H1 (cell line): Measurements from ENCODE around the gene HOXA13. TPM values are rescaled to one million over a fixed set of nuclear protein-coding genes. Genes with fewer than 3 reads are reported as not detected.
A peak's percentile ranks its signal among the peaks of the same experiment; 100 is the strongest.

ENCODE experiments used
- CTCF ChIA-PET: fragments of 300-600 bp; sonication (Branson Sonifier 250); formaldehyde crosslinking; loops from one replicate; lab custom pipeline; 2021; ENCODE audit not compliant: partially characterized antibody; lab: Charles Lee
- POLR2A ChIA-PET: fragments of 300-600 bp; sonication (Branson Sonifier 250); formaldehyde crosslinking; loops from one replicate; lab custom pipeline; 2021; ENCODE audit warnings: inconsistent platforms; ENCODE audit not compliant: partially characterized antibody; lab: Charles Lee
- DNase-seq, 2 experiments: peaks; one replicate each; pipeline versions ENCODE4 v3.0.0 to v3.0.0-alpha.2; 2010 to 2022; ENCODE audit warnings: low spot score in 2 of 2, low read depth in 1 of 2, mixed read lengths in 1 of 2
- FAIRE-seq: peaks from 2 replicates; lab custom pipeline; 2011; peaks lifted over from hg19 to GRCh38; lab: Jason Lieb, UNC
- H2AFZ ChIP-seq: 2 replicates; pipeline ENCODE4 v1.8.1; 2012; ENCODE audit warnings: low read length, inconsistent platforms
- H2AK5ac ChIP-seq: 2 replicates; pipeline ENCODE4 v1.6.1; 2013; ENCODE audit warnings: low read depth, low read length
- H2BK120ac ChIP-seq: replicated peaks from 2 replicates; pipeline ENCODE3; 2013; ENCODE audit warnings: low read depth, low read length, inconsistent platforms
- H2BK12ac ChIP-seq: 2 replicates; pipeline ENCODE4 v1.6.1; 2013; ENCODE audit warnings: low read depth, low read length
- H2BK15ac ChIP-seq: 2 replicates; pipeline ENCODE4 v1.6.1; 2013; ENCODE audit warnings: low read length
- H2BK20ac ChIP-seq: 2 replicates; pipeline ENCODE4 v1.6.1; 2013; ENCODE audit warnings: low read length
- H2BK5ac ChIP-seq: 2 replicates; pipeline ENCODE4 v1.6.1; 2013; ENCODE audit warnings: low read depth, low read length
- H3K14ac ChIP-seq: 2 replicates; pipeline ENCODE4 v1.6.1; 2013; ENCODE audit warnings: inconsistent platforms; ENCODE audit not compliant: insufficient read length
- H3K18ac ChIP-seq: 2 replicates; pipeline ENCODE4 v1.6.1; 2013; ENCODE audit warnings: low read length; ENCODE audit errors: extremely low read depth
- H3K23ac ChIP-seq: 2 replicates; pipeline ENCODE4 v1.6.1; 2013; ENCODE audit warnings: inconsistent platforms; ENCODE audit not compliant: insufficient read length
- H3K23me2 ChIP-seq: 2 replicates; pipeline ENCODE4 v1.6.1; 2013; ENCODE audit warnings: low read depth, low read length
- H3K27ac ChIP-seq: 2 replicates; pipeline ENCODE4 v1.6.1; 2011; ENCODE audit warnings: low read depth, low read length, inconsistent platforms
- H3K27me3 ChIP-seq, 4 experiments: replicated peaks in 1 of 4; 1 replicate in 1 of 4; 2 replicates in 3 of 4; pipeline versions ENCODE4 v1.6.1 to v1.8.1; 2011 to 2013; ENCODE audit warnings: low read length in 3 of 4, mild to moderate bottlenecking in 3 of 4, inconsistent platforms in 2 of 4, mixed read lengths in 2 of 4, moderate library complexity in 1 of 4; ENCODE audit not compliant: control insufficient read depth in 3 of 4, insufficient read depth in 3 of 4; ENCODE audit errors: extremely low read depth in 1 of 4
- H3K36me3 ChIP-seq, 4 experiments: 2 replicates each; pipeline versions ENCODE4 v1.6.1 to v1.8.1; 2011 to 2013; ENCODE audit warnings: mild to moderate bottlenecking in 4 of 4, low read length in 3 of 4, moderate library complexity in 2 of 4, control low read depth in 1 of 4, inconsistent platforms in 1 of 4; ENCODE audit not compliant: insufficient read depth in 4 of 4, control insufficient read depth in 2 of 4
- H3K4ac ChIP-seq: replicated peaks from 2 replicates; pipeline ENCODE3; 2013; ENCODE audit warnings: low read length, low read depth, mixed read lengths, inconsistent platforms; ENCODE audit not compliant: insufficient read length
- H3K4me1 ChIP-seq, 4 experiments: replicated peaks in 1 of 4; 1 replicate in 1 of 4; 2 replicates in 3 of 4; pipeline versions ENCODE4 v1.6.1 to v1.8.1; 2011 to 2013; ENCODE audit warnings: low read length in 3 of 4, inconsistent platforms in 2 of 4, mixed read lengths in 1 of 4; ENCODE audit not compliant: insufficient read depth in 4 of 4, control insufficient read depth in 3 of 4
- H3K4me2 ChIP-seq, 2 experiments: 2 replicates each; pipeline versions ENCODE4 v1.6.1 to v1.8.1; 2011 to 2013; ENCODE audit warnings: low read depth in 2 of 2, low read length in 2 of 2, control low read depth in 1 of 2, inconsistent platforms in 1 of 2, mild to moderate bottlenecking in 1 of 2; ENCODE audit not compliant: insufficient read depth in 1 of 2
- H3K4me3 ChIP-seq, 4 experiments: fragments of 200-600, 300-600 bp in 1 of 4; sonication (generic), shearing (Covaris generic), sonication (Bioruptor Twin) in 1 of 4; 2 replicates each; pipeline versions ENCODE4 v1.5.1 to v1.8.1; 2011 to 2016; ENCODE audit warnings: low read length in 4 of 4, low read depth in 3 of 4, control low read depth in 2 of 4, inconsistent platforms in 2 of 4, mild to moderate bottlenecking in 2 of 4, mixed read lengths in 1 of 4, moderate library complexity in 1 of 4; ENCODE audit not compliant: insufficient read depth in 2 of 4; ENCODE audit errors: extremely low read depth in 1 of 4
- H3K56ac ChIP-seq: replicated peaks from 2 replicates; pipeline ENCODE3; 2013; ENCODE audit warnings: low read depth, mild to moderate bottlenecking, mixed read lengths, low read length, inconsistent platforms; ENCODE audit not compliant: insufficient read length
- H3K79me1 ChIP-seq: 2 replicates; pipeline ENCODE4 v1.6.1; 2013; ENCODE audit warnings: low read depth, low read length, control low read depth
- H3K79me2 ChIP-seq, 2 experiments: 2 replicates each; pipeline versions ENCODE4 v1.6.1 to v1.8.1; 2012 to 2013; ENCODE audit warnings: low read length in 2 of 2, mild to moderate bottlenecking in 2 of 2, inconsistent platforms in 1 of 2; ENCODE audit not compliant: insufficient read depth in 2 of 2, control insufficient read depth in 1 of 2
- H3K9ac ChIP-seq, 4 experiments: replicated peaks in 1 of 4; 1 replicate in 1 of 4; 2 replicates in 3 of 4; pipeline versions ENCODE4 v1.6.1 to v1.8.1; 2011 to 2013; ENCODE audit warnings: low read depth in 3 of 4, low read length in 3 of 4, control low read depth in 2 of 4, mild to moderate bottlenecking in 2 of 4, moderate library complexity in 2 of 4, inconsistent platforms in 1 of 4; ENCODE audit errors: extremely low read depth in 1 of 4
- H3K9me3 ChIP-seq, 2 experiments: 2 replicates each; pipeline versions ENCODE4 v1.6.1 to v1.8.1; 2012 to 2013; ENCODE audit warnings: mild to moderate bottlenecking in 2 of 2, moderate library complexity in 2 of 2, control low read depth in 1 of 2, inconsistent platforms in 1 of 2, low read depth in 1 of 2, low read length in 1 of 2, mixed read lengths in 1 of 2; ENCODE audit not compliant: insufficient read depth in 2 of 2
- H4K20me1 ChIP-seq, 2 experiments: replicated peaks in 1 of 2; 2 replicates each; pipeline versions ENCODE3 to v1.8.1; 2011 to 2013; ENCODE audit warnings: inconsistent platforms in 2 of 2, low read length in 2 of 2, mild to moderate bottlenecking in 1 of 2; ENCODE audit not compliant: insufficient read depth in 2 of 2, control insufficient read depth in 1 of 2
- H4K5ac ChIP-seq: 2 replicates; pipeline ENCODE4 v1.6.1; 2013; ENCODE audit warnings: low read length, low read depth, mixed read lengths, inconsistent platforms; ENCODE audit not compliant: insufficient read length
- H4K8ac ChIP-seq: 2 replicates; pipeline ENCODE4 v1.8.0; 2013; ENCODE audit warnings: mild to moderate bottlenecking, moderate library complexity, low read length, inconsistent platforms; ENCODE audit not compliant: insufficient read depth; ENCODE audit errors: extremely low read depth
- H4K91ac ChIP-seq: replicated peaks from 2 replicates; pipeline ENCODE3; 2013; ENCODE audit warnings: low read length, mixed read lengths, inconsistent platforms; ENCODE audit not compliant: insufficient read length
- BCL11A ChIP-seq, 2 experiments: IDR thresholded peaks; one replicate each; pipeline ENCODE4 v1.6.1; 2011; ENCODE audit warnings: low read depth in 2 of 2, low read length in 2 of 2, mild to moderate bottlenecking in 2 of 2
- KDM4A ChIP-seq: IDR thresholded peaks from one replicate; pipeline ENCODE4 v1.7.1; 2012; ENCODE audit warnings: low read depth, mild to moderate bottlenecking, moderate library complexity, low read length, inconsistent platforms; ENCODE audit not compliant: severe bottlenecking
- RNF2 ChIP-seq: fragments of 200-900, 300-1000 bp; sonication (generic); IDR thresholded peaks from 2 replicates; pipeline ENCODE4 v1.7.1; 2016; ENCODE audit warnings: borderline replicate concordance, low read depth, mild to moderate bottlenecking, antibody characterized with exemption, low read length; ENCODE audit not compliant: poor library complexity, severe bottlenecking; ENCODE audit errors: missing control alignments
- USF2 ChIP-seq: IDR thresholded peaks from 2 replicates; pipeline ENCODE4 v1.6.1; 2011; ENCODE audit warnings: low read length, improper control_type of control experiment
- WGBS, 2 experiments: shearing (Covaris generic) in 1 of 2; methylation state at CpG; one replicate each; pipeline versions ENCODE4 v1.1.6 to v1.1.7; 2013 to 2015; ENCODE audit warnings: low lambda C conversion rate in 2 of 2, mixed read lengths in 2 of 2, inconsistent platforms in 1 of 2, low coverage in 1 of 2, missing lambda C conversion rate in 1 of 2; ENCODE audit not compliant: insufficient replicate concordance in 2 of 2, insufficient coverage in 1 of 2, insufficient read length in 1 of 2; ENCODE audit errors: extremely low coverage in 1 of 2, missing lambda C conversion rate in 1 of 2; 5-methylcytosine and 5-hydroxymethylcytosine counted together
- polyA plus RNA-seq, 7 experiments: library from polyadenylated mRNA; depleted of rRNA in 3 of 7; stranded (reverse) in 5 of 7; unstranded in 2 of 7; fragments of >200 nt in 5 of 7; fragments of 200-250 nt in 2 of 7; gene quantifications; 1 replicate in 5 of 7; 2 replicates in 1 of 7; 4 replicates in 1 of 7; pipeline versions ENCODE4 v1.2.1 to v1.2.3, GENCODE V29; 2011 to 2013; ENCODE audit warnings: missing spikeins in 2 of 7, mixed read lengths in 2 of 7
- total RNA-seq: library from RNA; stranded (reverse); fragmentation: NEBNext Ultra II Directional; extraction: Animal tissue kit (Norgen Biotek cat#: 25700); gene quantifications from 2 replicates; pipeline ENCODE4 v1.2.1, GENCODE V29; 2021

Gene HOXA13
- total and polyA plus RNA-seq, 2 of the 8 experiments (the other 6 are each of a cell fraction or from before 2014, with no cell fraction given) = not detected

- no peak overlapping the region for H2BK120ac ChIP-seq
- H3K4ac ChIP-seq = no peak overlapping the region
- no peak overlapping the region for H2BK20ac ChIP-seq
- H3K79me2 ChIP-seq = no peaks in the 10 kb centered on the region
- FAIRE-seq (no peak), DNase-seq (no peak)
- H3K4me3 ChIP-seq = no peak overlapping the region
- H4K91ac ChIP-seq = no peak overlapping the region
- no peak overlapping the region for H3K14ac ChIP-seq
- no peak overlapping the region for H4K5ac ChIP-seq
- peaks cover 0 to 10% of the 10 kb centered on the region in 2 experiments; a peak in 1 of 4 replicates for H3K9me3 ChIP-seq
- H4K8ac ChIP-seq = no peak overlapping the region
- no peak overlapping the region for H3K56ac ChIP-seq
- H3K36me3 ChIP-seq = peaks cover 0 to 17% (median 0%) of the 10 kb centered on the region in 4 experiments; a peak in 1 of 8 replicates
- H2BK12ac ChIP-seq = no peak overlapping the region
- H2AK5ac ChIP-seq = no peak overlapping the region
- CTCF ChIA-PET = interaction anchor here (1.2 to 6.5 kb wide), 4 partner anchors 8 to 473 kb away, joined by 3 to 80 read pairs (median 20); partner anchors contain the start of gene HOXA5
- H3K27me3 ChIP-seq = peaks cover 98 to 100% (median 100%) of the 10 kb centered on the region in 4 experiments
- H3K4me1 ChIP-seq = peaks cover 0 to 2% (median under 1%) of the 10 kb centered on the region in 4 experiments; a peak in 3 of 7 replicates
- no peak overlapping the region for H3K18ac ChIP-seq
- H2BK15ac ChIP-seq = no peak overlapping the region
- H3K27ac ChIP-seq = no peak overlapping the region
- POLR2A ChIA-PET = interaction anchor here (1.9 kb wide), 1 partner anchor 10 kb away, joined by 5 read pairs; the partner anchor contains the start of gene HOXA5
- no peak overlapping the region for H3K23ac ChIP-seq
- no peaks in the 10 kb centered on the region for H3K79me1 ChIP-seq
- no peak overlapping the region for H2BK5ac ChIP-seq
- no peak overlapping the region for H3K9ac ChIP-seq
- H4K20me1 ChIP-seq = peaks cover 29 to 51% of the 10 kb centered on the region in 2 experiments
- 40% methylated on average over 3 of the region's 3 CpGs; no CpG with 5 or more reads in 1 of the 2 experiments for WGBS, 2 experiments
- H2AFZ ChIP-seq = no peak overlapping the region
- no peak overlapping the region for H3K4me2 ChIP-seq
- H3K23me2 ChIP-seq = peaks cover 2% of the 10 kb centered on the region; the same call in 1 of the 2 replicates
- TF ChIP-seq RNF2 (peak; percentile 15), BCL11A (IDR thresholded peaks at IDR 0.05; ENCODE audit: low read depth in 2 of 2, low read length in 2 of 2) (no peak), USF2 (no peak), KDM4A (no peak)
Observed at GRCh38 chr7:27153526-27153925, 46.4 kb downstream of the HOXA13 start.
